Rectal smooth muscle tissue (tissue), 1 donor: Measurements from ENCODE around the gene POLR1E.

ENCODE experiments used
- H3K27ac ChIP-seq: one replicate; pipeline ENCODE4 v1.7.0; 2013; ENCODE audit warnings: low read depth, low read length, inconsistent platforms
- H3K27me3 ChIP-seq: one replicate; pipeline ENCODE4 v1.7.0; 2013; ENCODE audit warnings: low read length; ENCODE audit not compliant: control insufficient read depth, insufficient read depth
- H3K36me3 ChIP-seq: one replicate; pipeline ENCODE4 v1.7.0; 2013; ENCODE audit warnings: low read length; ENCODE audit not compliant: control insufficient read depth, insufficient read depth
- H3K4me1 ChIP-seq: one replicate; pipeline ENCODE4 v1.7.0; 2013; ENCODE audit warnings: low read length; ENCODE audit not compliant: control insufficient read depth, insufficient read depth
- H3K4me3 ChIP-seq: one replicate; pipeline ENCODE4 v1.7.0; 2013; ENCODE audit warnings: low read length
- H3K9ac ChIP-seq: one replicate; pipeline ENCODE4 v1.7.0; 2013; ENCODE audit warnings: low read length

POLR1E gene

DNA sequence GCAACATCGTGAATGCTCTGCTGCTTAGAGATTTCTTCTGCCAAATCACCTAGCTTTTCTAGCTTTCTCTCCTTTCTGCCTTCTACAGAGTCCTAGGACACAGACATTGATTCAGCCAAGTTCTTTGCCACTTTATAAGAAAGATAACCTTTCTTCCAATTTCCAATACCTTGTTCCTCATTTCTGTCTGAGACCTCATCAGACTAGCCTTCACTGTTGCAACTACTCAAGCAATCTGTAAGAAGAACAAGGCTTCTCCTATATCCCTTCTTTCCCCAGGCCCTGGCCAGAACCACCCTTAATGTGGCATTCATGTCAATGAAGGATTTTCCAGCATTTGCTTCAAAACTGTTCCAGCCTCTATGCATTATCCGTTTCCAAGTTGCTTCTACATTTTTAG lies 66.1 kb downstream of the POLR1E start:
- Histone ChIP-seq H3K27me3 (no peaks in the 10 kb centered on the region), H3K9ac (no peak overlapping the region), H3K4me3 (no peak overlapping the region), H3K36me3 (no peaks in the 10 kb centered on the region), H3K27ac (no peak overlapping the region), H3K4me1 (no peaks in the 10 kb centered on the region)
